ENCODE results near the gene MALSU1.

Gene MALSU1

GRCh38 chr7:23292623-23293022 is 6.5 kb upstream of the MALSU1 start:
- Histone ChIP-seq H3K4me2 (no peak overlapping the region), H2AFZ (ENCODE audit: low read depth) (no peak overlapping the region), H3K27me3 (ENCODE audit: insufficient read depth, low read depth) (no peaks in the 10 kb centered on the region), H3K27ac (no peak overlapping the region), H4K20me1 (ENCODE audit: insufficient read depth) (no peaks in the 10 kb centered on the region), H3K9ac (no peak overlapping the region), H3K36me3 (ENCODE audit: insufficient read depth) (no peaks in the 10 kb centered on the region), H3K4me3 (IDR thresholded peaks at IDR 0.05; ENCODE audit: insufficient read depth, low read depth, low read length) (no peak overlapping the region), H3K4me1 (ENCODE audit: low read depth, poor library complexity, severe bottlenecking) (peaks cover 4% of the 10 kb centered on the region), H3K79me2 (ENCODE audit: insufficient read depth, low read depth) (no peaks in the 10 kb centered on the region)
- TF ChIP-seq, protein P1, sequence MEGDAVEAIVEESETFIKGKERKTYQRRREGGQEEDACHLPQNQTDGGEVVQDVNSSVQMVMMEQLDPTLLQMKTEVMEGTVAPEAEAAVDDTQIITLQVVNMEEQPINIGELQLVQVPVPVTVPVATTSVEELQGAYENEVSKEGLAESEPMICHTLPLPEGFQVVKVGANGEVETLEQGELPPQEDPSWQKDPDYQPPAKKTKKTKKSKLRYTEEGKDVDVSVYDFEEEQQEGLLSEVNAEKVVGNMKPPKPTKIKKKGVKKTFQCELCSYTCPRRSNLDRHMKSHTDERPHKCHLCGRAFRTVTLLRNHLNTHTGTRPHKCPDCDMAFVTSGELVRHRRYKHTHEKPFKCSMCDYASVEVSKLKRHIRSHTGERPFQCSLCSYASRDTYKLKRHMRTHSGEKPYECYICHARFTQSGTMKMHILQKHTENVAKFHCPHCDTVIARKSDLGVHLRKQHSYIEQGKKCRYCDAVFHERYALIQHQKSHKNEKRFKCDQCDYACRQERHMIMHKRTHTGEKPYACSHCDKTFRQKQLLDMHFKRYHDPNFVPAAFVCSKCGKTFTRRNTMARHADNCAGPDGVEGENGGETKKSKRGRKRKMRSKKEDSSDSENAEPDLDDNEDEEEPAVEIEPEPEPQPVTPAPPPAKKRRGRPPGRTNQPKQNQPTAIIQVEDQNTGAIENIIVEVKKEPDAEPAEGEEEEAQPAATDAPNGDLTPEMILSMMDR (conservative IDR thresholded peaks at IDR 0.05; ENCODE audit: low read depth, low read length): no peak

DNA sequence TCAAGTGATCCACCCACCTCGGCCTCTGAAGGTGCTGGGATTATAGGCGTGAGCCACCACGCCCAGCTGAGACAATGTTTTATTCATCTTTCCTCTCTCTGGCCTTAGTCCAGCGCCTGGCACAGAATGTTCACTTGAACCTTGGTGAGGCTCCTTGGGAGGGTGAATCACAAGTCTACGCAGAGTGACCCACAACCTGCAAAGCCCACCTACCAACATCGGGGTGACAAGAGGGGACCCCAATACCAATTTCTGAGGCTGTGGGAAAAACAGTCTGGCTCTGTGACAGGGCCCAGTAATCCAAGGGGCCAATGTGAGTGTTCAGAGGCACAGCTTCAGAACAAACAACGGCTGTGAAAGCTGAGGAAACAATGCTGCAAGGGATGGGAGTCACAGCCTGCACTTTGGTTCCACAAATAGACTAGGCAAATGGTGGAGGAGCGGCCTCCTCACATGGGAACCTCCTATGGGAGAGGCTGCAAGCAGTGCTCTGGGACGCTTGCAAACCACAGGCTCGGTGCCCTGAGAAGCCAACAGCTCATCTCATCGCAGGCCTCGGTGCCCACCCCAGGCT is 5.6 kb upstream of the MALSU1 start:
- no peak overlapping the region for H3K27ac ChIP-seq

DNA sequence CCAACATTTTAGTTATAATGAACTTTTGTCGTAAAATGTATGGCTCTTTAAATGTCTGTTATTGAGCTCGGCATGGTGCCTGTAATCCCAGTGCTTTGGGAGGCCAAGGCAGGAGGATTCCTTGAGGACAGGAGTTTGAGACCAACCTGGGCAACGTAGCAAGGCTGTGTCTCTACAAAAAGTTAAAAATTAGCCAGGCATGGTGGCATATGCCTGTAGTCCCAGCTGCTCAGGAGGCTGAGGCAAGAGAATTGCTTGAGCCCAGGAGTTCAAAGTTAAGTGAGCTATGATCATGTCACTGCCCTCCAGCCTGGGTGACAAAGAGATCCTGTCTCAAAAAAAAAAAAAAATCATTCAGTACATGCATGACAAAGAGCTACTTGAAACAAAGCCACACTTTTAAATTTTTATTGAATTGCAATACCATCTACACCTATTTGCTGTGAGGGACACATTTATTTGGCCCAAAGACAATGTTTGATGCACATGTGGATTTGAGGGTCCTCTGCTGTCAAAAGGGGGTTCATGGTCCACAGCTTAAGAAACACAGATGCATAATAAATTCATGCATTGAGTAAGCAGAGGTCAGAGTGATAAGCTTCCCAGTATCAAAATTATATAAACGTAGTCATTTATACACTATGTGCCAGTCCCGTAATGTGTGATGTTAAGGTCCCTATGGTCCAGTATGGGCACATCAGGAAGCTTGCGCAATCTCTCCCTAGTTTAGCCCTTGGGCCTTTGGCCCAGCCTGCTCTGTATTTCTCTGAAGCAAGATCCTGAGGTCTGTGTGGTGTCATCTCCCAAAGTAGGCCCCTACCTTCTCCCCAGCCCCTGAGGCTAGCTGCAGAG is 4.4 kb upstream of the MALSU1 start:
- peaks cover 7% of the 10 kb centered on the region for H3K79me2 ChIP-seq (ENCODE audit: insufficient read depth, low read depth)
- no peak overlapping the region for H3K9ac ChIP-seq
- H3K4me1 ChIP-seq (ENCODE audit: low read depth, poor library complexity, severe bottlenecking): peaks cover 4% of the 10 kb centered on the region
- no peak overlapping the region for H3K4me2 ChIP-seq
- TF ChIP-seq, protein P1 (conservative IDR thresholded peaks at IDR 0.05; ENCODE audit: low read depth, low read length): no peak
- no peaks in the 10 kb centered on the region for H3K36me3 ChIP-seq (ENCODE audit: insufficient read depth)
- no peaks in the 10 kb centered on the region for H3K27me3 ChIP-seq (ENCODE audit: insufficient read depth, low read depth)
- no peak overlapping the region for H3K27ac ChIP-seq
- no peak overlapping the region for H2AFZ ChIP-seq (ENCODE audit: low read depth)
- H3K4me3 ChIP-seq (IDR thresholded peaks at IDR 0.05; ENCODE audit: insufficient read depth, low read depth, low read length): no peak overlapping the region
- H4K20me1 ChIP-seq (ENCODE audit: insufficient read depth): no peaks in the 10 kb centered on the region

More for the DNA sequence above, 5.6 kb upstream of the MALSU1 start:
- Histone ChIP-seq H2AFZ (ENCODE audit: low read depth) (no peak overlapping the region), H3K79me2 (ENCODE audit: insufficient read depth, low read depth) (no peaks in the 10 kb centered on the region), H3K36me3 (ENCODE audit: insufficient read depth) (no peaks in the 10 kb centered on the region), H3K4me3 (IDR thresholded peaks at IDR 0.05; ENCODE audit: insufficient read depth, low read depth, low read length) (no peak overlapping the region), H3K4me2 (no peak overlapping the region), H3K4me1 (ENCODE audit: low read depth, poor library complexity, severe bottlenecking) (peaks cover under 1% of the 10 kb centered on the region), H3K27me3 (ENCODE audit: insufficient read depth, low read depth) (no peaks in the 10 kb centered on the region), H3K9ac (no peak overlapping the region), H4K20me1 (ENCODE audit: insufficient read depth) (no peaks in the 10 kb centered on the region)
- TF ChIP-seq, protein P1 (conservative IDR thresholded peaks at IDR 0.05; ENCODE audit: low read depth, low read length): no peak

GRCh38 chr7:23295401-23295697 is 3.8 kb upstream of the MALSU1 start:
- H3K9ac ChIP-seq: no peak overlapping the region
- H2AFZ ChIP-seq (ENCODE audit: low read depth): no peak overlapping the region
- H3K79me2 ChIP-seq (ENCODE audit: insufficient read depth, low read depth): peaks cover 12% of the 10 kb centered on the region
- no peak overlapping the region for H3K27ac ChIP-seq
- no peak overlapping the region for H3K4me3 ChIP-seq (IDR thresholded peaks at IDR 0.05; ENCODE audit: insufficient read depth, low read depth, low read length)
- TF ChIP-seq, protein P1 (conservative IDR thresholded peaks at IDR 0.05; ENCODE audit: low read depth, low read length): no peak
- no peaks in the 10 kb centered on the region for H3K27me3 ChIP-seq (ENCODE audit: insufficient read depth, low read depth)
- H3K36me3 ChIP-seq (ENCODE audit: insufficient read depth): no peaks in the 10 kb centered on the region
- H3K4me1 ChIP-seq (ENCODE audit: low read depth, poor library complexity, severe bottlenecking): peaks cover 8% of the 10 kb centered on the region
- H3K4me2 ChIP-seq: no peak overlapping the region
- no peaks in the 10 kb centered on the region for H4K20me1 ChIP-seq (ENCODE audit: insufficient read depth)
